OCI-LY3 (cell line): ENCODE results near the gene CTNNA1.

Experiments
- CTCF ChIP-seq: fragments of 200-600, 300-600 bp; sonication (generic); IDR thresholded peaks from 2 replicates; pipeline ENCODE4 v1.5.1; 2014; ENCODE audit warnings: antibody characterized with exemption, low read length, low read depth
- EZH2phosphoT487 ChIP-seq: fragments of 200-600 bp; shearing (Covaris generic); IDR thresholded peaks from 2 replicates; pipeline ENCODE4 v1.6.1; 2018; ENCODE audit warnings: antibody characterized with exemption, mixed run types, low read depth

- TF ChIP-seq CTCF: no peak
- no peak for TF ChIP-seq EZH2phosphoT487
These were observed 182.2 kb downstream of the CTNNA1 start for GRCh38 chr5:138935466-138935865.
